ENCODE results near the gene OCIAD2.
"Not testable (repeated sequence)": the region's sequence is repeated elsewhere in the genome, so short reads cannot be mapped to it uniquely, and the experiment has no call there.

The OCIAD2 gene, protein sequence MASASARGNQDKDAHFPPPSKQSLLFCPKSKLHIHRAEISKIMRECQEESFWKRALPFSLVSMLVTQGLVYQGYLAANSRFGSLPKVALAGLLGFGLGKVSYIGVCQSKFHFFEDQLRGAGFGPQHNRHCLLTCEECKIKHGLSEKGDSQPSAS

DNA sequence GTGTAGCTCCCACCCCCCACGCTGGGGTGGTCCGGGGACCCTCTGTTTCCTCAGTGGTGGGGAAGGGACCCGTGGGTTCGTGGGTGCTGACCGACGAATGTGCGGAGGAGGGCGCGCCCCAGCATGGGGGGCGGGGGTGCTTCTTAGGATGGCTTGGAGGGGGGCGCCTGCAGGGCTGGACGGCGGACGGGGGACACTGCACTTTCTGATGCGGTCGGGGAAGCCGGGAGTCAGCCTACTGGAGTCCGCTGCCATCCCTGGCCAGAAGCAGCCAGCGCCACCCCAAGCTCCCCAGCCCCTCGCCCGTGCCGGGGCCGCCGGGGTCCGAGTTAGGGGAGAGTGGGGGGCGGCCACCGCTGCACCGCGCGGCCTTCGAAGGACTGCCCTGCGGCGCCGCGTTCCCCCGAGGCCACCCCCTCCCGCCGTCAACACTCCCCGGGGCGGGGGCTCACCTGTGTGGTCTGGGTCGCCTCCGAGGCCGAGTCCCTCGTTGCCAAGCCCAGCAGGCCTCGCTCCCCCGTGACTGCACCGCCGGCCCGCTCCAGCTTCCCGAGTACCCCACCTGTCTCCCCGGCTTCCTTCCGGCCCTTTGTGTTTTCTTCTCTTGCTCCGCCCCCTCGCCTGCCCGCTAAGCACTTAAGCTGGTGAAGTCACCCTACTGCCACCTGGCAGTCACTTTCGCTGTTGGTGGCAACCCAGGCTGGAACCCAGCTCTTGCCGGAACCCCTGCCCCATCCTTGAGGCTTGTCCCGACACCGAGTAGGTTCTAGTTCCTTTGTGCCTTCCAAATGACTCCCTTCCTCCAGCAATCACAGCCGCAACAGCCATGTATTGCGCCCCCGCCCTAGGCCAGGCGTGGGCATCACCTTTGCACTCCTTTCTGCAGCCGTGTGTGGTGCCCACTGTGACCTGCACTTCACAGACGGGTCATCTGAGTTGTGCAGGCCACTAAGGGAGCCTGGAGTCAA, at the start of gene OCIAD2:
Gene OCIAD2, minus strand, starts transcription at position 569 of the 968 bp plus-strand sequence. CDS start 2,225 bp downstream, outside the sequence.
- DNase-seq, result peak; percentile 89

DNA sequence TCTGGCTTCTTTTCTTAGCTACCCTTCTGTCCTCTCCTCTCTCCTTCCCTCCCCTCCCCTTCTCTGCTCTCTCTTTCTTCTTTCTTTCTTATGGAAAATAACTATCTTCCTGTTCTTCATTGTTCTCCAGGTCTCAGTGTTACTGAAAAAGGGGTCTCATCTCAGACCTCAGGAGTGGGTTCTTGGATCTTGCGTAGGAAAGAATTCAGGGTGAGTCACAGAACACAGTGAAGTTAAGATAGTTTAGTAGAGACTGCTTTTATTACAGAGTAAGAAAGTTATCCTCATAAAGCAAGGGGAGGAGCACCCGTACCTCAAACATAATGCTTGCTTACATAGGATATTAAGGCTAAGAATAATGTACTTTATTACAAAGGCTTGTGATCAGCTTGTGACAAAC, 47.7 kb upstream of the OCIAD2 start:
- DNase-seq, result no peak

DNA sequence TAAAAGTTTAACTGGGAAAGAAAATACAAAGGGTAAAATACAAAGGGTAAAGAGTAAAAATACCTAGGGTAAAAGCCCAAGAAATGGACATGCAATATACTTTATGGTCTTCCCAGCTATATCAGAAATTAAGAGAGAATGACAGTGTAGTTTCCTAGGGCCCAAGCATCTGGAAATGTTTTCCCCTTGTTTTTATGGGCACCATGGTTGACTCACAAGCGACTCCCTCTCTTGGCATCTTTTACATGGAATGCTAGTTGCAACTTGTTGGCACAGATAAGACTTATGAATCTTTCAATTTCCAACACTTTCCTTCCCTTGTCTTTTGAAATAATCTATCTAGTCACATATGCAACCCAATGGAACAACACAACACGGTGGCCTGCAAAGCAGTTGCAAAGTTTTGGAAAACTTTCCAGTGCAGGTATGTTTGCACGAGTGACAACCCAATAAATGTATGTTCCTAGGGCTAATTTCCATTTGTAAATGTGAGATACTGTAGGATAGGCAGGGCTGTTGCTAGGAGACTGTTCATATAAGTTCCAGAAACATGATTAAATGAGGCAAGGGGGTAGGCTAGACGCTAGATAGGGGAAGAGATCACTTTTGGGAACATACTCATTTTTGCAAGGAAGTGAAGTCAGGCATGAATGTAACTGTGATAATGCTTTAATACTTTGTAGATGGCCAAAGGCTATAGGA, 43.1 kb upstream of the OCIAD2 start:
- no peak for DNase-seq

DNA sequence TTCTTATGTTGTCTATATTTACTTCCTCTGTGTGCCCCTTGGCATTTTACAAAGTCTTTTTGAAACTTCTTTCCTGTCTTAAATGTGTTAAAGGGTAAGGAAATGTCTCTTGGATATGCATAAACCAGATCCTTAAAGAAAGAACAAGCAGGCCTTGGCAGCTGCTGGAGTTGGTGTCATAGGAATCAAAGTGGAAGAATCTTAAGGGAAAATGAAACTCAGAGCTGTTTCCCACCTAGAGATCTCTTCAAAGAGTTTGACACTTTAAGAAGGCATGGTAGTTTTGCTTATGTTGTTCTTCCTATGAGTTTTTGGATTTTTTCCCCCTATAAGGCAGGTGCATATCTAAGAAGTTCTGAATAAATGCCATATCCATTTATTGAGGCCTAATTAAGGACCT, 42.5 kb upstream of the OCIAD2 start:
- no peak for DNase-seq

DNA sequence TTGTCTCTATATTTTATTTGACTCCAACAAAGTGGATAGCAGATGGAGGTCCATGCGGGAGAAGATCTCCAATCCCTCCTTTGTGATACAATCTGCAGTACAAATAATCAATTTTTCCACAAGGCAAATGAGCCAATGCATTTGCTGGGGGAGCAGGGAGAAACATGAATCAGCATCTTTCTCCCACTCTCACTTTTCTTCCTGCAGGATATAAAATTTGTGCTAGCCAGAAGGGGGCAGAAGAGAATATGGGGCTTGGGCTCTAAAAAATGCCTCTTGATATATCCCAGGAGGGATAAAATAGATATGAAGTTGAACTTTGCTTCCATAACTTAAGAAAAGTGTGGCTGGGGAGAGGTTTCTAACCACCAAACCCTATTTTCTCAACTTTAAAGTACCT, 41.2 kb upstream of the OCIAD2 start:
- DNase-seq, result no peak

DNA sequence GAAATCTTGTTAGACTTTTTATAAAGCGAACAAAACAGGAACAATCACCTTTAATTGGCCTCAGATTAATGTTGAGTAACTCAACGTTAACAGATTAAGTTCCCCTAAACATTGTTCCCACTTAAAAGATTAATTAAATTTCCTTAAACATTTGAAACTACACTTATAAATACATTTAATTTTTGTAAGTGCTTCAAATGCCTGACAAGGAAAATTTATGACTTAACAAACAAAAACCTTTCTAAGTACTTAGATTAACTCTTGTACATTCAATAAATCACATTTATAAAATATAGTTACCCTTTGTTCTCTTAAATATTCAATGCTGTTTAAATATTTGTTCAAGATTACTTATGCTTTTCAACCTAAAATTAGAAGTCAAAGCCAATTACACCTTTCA, 39.4 kb upstream of the OCIAD2 start:
- no peak for DNase-seq

DNA sequence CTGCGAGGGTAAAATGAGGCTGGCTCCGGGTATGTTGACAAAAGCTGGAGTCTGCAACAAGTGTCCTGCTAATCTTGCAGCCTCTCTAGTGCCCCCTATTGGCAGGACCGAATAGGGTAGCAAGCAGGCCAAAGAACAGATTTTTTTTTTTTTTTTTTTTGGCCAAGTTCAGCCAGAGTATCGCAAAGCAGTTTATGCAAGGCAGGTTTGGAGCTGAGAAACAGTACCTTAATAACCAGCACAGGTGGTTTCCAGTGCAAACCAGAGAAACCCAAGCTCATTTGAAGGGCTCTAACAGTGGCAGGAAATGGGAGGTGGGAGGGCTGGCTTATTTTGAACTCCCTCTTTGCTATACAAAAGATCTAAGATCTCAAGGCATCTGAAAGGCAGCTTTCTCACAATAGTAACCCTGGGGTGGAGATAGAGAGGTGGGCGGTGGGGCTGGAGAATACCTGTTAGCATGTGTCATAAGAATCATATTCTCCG, 38.2 kb upstream of the OCIAD2 start:
- peak; percentile 15 to 32 for DNase-seq

DNA sequence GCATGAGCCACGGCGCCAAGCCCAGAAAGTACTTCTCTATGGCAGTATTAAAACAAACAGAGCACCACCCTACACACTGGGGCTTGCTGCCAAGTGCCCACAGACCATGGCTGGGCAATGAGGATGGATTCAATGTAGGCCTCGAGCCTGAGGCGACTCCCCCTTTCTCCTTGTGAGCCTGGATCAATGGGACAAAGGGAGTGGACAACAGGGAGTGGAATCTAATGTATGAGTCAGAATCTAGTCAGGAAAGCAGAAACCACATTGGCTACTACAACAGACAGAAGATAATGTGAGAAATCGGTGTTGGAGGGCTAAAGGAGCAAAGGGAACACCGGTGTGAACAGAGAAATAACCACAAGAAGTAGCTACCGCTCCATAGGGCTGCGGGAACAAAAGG, 37.7 kb upstream of the OCIAD2 start:
- DNase-seq, result no peak

DNA sequence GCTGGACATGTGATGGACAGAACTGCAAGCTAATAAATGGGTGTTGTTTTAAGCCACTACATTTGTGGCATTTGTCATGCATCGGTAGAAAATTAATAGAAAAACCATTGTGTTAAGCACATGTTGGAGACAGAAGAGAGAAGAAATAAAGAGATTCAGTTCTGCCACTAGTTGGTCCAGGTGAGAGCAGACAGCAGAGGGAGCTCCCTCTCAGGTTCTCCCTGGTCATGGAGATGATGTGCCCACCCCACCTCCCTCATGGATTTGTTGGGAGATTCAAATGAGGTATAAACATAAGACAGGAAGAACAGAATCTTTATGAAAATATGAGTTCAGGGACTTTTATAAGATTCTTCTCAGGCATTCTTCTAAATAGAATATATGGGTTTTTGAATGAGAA, 36.8 kb upstream of the OCIAD2 start:
- DNase-seq, result no peak

DNA sequence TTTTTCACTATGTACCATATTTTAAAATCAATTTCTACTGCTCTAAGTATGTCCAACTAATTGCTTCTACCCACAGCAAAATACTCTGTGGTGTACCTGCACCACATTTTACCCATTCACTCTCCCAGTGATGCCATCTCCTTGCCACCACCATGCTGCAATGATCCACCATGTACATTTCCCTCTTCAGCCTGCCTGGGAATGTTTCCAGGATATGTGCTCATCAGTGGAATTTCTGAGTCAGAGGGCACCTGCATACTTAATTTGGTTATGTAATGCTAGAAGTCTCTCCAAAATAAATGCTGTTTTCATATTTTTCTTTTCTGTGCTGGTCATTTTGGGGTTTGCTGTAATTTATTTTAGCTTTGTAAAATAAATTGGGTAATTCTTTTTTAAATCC, 33.2 kb upstream of the OCIAD2 start:
- DNase-seq, result no peak

DNA sequence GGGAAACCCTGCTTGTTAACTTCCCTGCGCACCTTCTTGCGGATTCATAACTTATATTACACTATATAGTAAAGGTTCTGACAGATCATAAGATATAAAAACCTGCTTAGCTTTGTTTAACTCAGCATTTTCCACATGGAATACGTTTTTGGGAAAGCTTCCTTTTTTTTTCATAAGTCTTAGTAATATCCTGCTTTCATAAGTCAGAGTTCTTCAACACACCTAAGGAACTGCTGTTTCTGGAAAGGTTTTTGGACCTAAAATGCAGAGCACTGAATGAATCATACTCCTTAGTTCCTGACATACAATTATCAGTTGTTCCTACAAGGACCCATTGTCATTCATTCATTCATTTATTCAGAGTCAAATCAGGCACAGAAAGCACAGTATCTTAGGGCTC, 32.3 kb upstream of the OCIAD2 start:
- no peak for DNase-seq

DNA sequence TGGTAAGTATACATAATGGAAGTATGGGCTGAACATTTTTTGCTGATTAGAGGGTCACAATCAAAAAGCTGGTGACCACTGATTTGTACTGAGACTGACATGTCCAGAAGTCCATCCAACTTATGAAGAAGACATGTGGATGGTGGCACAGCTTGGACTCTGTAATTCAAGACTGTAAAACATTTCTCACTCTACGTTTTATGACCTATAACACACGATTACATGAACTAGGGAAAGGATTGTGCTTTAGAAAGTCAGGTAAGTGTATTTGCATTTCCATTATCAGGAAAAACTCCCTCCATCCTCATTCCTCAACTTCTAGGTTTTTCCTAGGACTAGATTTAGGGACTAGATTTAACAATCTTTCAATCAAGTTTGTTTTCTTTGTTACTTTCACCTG, 30.5 kb upstream of the OCIAD2 start:
- no peak for DNase-seq

DNA sequence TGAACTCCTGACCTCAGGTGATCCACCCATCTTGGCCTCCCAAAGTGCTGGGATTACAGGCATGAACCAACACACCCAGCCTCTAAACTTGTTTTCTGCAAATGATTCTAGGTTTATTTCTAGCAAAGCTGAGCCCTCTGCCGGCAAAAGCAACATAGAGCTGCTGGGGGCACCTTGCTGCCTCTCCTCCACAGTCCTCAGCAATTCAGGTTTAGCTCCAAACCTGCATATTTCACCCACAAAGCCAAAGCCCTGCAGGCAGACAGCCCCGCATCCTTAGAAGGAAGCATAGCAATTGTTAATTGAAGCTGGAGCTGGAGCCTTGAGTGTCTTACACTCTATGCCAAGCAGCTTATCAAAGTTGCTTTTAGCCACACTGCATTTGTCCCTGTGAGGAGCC, 24.9 kb upstream of the OCIAD2 start:
- no peak for DNase-seq

DNA sequence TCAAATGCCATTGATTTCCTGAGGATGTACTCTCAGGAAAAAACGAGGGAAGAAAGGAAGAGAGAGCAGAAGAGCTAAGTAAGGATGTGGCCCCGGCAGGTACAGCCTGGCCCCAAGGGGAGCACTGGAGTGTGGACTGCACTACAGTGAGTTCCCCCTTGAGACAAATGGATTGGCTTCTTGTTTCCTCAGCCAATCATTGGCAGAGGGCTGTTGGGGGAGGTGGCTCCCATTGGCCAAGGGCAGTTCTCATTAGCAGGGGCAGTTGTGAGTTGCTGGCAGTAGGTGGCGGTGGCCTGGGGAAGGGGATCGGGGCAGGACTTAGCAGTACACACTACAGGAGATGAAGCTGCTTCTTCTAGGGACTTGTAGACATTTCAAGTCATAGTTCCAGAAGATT, 24.1 kb upstream of the OCIAD2 start:
- DNase-seq, result no peak

DNA sequence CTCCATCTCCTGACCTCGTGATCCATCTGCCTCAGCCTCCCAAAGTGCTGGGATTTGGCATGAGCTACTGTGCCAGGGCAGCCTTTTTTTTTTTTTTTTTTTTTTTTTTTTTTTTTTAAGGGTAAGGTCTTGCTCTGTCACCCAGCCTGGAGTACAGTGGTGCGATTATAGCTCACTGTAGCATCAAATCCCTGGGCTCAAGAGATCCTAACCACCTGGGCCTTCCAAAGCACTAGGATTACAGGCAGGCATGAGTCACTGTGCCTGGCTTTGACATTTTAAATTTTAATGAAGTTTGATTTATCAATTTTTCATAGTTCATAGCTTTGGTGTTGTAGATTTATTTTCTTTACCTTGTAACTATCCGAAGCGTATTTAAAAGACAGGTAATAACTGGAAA, 17.8 kb upstream of the OCIAD2 start:
- DNase-seq, result no peak

DNA sequence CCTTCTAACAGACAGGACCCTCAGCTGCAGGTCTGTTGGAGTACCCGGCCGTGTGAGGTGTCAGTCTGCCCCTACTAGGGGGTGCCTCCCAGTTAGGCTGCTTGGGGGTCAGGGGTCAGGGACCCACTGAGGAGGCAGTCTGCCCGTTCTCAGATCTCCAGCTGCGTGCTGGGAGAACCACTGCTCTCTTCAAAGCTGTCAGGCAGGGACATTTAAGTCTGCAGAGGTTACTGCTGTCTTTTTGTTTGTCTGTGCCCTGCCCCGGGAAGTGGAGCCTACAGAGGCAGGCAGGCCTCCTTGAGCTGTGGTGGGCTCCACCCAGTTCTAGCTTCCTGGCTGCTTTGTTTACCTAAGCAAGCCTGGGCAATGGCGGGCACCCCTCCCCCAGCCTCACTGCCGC, 16.5 kb upstream of the OCIAD2 start:
- DNase-seq, result not testable (repeated sequence)

DNA sequence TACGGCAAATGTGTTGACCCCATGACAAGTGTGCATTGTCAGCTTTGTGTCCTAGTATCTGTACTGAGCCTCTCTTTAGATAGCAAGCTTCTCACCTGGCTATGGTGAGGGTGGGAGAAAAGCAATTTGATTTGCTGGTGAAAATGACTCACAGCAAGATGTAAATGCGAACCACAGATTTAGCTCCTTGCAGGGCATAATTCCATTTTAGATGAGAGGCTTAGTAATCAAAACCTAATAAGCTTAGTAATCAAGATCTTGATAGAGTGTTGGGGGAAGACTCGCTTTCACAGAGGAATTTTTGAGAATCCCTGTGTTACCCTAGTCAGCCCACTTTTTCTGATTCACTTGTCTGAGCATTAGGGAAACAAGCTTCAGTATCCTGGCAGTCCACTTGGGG, 7.7 kb upstream of the OCIAD2 start:
- DNase-seq, result no peak

DNA sequence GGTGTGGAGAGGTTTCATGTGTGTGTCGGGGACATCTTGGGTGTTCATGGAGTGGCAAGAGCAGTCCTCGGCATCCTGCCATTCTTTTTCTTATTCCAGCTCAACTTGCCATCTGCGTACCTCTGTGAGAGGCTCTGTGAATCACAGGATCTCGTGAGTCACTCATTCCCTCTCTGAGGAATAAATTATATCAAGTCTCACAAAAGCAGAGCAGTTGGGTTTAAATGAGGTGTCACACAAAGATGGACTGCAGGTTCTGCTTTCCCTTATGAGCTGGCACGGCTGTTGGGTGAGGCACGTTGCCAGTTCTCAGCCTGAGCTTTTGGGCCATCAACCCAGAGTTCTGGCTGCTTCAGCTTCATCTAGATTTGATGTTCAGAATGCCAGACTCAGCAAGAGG, 6.8 kb upstream of the OCIAD2 start:
- no peak for DNase-seq

DNA sequence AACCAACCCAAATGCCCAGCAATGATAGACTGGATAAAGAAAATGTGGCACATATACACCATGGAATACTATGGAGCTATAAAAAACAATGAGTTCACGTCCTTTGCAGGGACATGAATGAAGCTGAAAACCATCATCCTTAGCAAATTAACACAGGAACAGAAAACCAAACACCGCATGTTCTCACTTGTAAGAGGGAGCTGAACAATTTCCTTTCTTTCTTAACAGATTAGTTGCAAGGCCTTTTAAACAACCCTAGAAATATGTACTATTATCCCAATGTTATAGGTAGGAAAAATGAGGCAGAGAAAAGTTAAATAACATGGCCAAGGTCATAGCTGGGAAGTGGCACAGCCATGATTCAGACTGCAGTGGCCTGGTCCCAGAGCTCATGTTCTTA, 5.8 kb upstream of the OCIAD2 start:
- DNase-seq, result no peak

DNA sequence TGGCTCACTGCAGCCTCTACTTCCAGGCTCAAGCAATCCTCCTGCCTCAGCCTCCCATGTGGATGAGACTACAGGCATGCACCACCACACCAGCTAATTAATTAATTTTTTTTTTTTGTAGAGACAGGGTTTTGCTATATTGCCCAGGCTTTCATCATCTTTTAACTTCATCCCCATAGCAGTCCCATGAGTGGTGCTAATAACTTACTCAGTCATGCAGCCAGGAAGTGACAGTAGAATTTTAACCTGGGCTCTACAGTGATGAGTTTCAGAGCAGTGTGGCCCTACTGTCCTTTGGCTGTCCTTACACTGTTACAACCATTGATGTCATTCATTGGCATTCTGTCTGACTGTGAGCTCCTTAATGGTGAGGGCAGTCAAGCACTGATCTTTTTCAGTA, 3.9 kb upstream of the OCIAD2 start:
- no peak for DNase-seq

DNA sequence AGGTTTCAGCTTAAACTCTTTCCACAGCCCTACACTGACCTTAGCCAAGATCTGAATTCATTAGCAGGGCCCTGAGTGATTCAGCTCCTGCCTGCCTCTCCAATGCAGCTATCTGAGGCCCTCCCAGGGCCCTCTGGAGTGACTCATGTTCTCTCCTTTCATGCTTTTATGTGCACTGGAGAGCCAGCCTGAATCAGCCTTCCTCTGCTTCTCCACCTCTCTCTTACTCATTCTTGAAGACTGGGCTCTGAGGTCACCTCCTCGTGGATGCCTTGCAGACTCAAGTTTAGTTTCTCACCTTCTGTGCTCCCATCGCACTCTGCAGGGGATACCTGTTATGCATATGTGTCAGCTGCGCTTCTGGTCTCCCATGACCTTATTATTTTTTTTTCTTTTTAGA, 3.1 kb upstream of the OCIAD2 start:
- no peak for DNase-seq

DNA sequence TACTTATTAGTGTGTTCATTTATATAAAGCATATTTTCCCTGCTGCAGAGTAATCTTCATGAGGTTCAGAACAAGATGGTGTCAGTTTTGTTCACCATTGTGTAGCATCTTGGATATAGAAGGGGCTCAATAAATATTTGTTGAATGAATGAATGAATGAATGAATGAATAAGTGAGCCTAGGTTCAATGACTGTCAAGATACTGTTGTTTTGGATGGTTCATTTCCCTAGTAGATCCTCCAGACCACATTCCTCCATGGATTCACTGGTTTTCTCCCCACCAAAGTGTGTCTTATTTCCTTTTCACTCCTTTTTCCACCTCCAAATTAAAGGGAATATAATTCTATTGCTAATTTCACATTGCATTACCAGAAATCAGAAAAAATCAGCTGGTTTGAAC, 2.1 kb upstream of the OCIAD2 start:
- DNase-seq, result no peak

DNA sequence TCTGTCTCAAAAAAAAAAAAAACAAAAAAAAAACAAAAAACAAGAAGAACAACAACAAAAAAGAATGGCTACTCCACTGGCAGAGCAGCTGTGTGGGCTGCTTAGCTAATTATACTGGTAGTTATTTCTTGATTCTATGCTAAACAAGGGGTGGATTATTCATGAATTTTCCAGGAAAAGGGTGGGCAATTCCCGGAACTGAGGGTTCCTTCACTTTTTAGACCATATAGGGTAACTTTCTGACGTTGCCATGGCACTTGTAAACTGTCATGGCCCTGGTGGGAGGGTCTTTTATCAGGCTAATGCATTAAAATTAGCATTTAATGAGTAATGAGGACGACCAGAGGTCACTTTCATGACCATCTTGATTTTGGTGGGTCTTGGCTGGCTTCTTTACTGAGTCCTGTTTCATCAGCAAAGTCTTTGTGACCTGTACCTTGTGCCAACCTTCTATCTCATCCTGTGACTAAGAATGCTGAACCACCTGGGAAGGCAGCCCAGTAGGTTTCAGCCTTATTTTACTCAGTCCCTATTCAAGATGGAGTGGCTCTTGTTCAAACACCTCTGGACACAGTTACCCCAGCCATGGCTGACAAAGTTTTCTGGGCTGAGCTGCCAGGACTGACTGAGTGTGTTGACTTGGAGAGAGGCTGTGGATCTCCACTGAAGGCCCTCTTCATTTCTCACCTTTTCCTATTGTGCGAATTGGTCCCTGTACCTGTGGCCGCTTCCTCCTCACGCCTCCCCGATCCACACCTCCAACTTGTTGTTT, 1.3 kb upstream of the OCIAD2 start:
- no peak for DNase-seq

Measured in CD4-positive, alpha-beta T cell treated with Interleukin-4 for 1 hour (primary cell).